Measurements from ENCODE around the gene ARMH1. TPM values are rescaled to one million over a fixed set of nuclear protein-coding genes. Genes with fewer than 3 reads are reported as not detected.
A peak's percentile ranks its signal among the peaks of the same experiment; 100 is the strongest.

ARMH1 gene
- total RNA-seq, 1 donor from 2014 or later, result 1.1 TPM

DNA sequence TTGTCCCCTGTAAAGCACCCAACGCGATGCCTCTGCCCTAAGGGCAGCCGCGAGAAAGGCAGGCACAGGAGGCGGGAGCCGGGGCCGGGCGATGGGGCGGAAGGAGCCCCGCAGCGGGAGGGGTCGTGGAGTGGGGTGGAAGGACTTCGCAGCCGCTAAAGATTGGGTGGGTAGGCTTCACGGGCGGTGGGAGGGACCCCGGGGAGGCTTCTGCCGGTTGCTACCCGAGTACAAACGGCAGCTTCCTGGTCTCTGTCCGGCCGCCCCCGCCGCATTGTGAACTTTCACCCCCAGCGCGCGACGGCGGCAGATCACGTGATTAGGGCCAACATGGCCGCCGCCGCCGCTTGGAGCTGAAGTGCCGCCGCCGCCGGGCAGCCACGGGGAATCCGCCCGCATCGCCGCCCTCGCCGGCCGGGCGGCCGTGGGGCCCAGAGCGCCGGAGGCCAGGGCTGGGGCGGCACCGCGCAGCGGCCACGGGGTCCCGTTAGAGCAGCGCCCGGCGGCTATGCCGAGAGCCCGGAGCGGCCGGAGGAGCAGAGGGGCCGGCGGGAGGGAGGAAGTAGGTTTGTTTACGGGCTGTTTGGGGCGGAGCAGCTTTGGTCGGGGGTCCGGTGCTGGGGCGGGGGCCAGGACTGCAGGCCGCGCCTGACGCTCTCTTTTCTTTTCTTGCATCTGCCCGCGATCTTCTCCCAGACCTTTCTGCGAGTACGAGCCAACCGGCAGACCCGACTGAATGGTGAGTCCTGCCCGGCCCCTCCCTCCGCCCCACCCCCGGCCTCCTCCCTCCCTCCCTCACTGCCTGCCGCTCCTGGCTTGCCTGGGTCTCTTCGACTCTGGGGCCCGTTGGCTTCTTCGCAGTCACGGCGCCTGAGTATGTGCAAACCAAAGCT is 42.6 kb upstream of the ARMH1 start:
- intact Hi-C loops (cut with micrococcal nuclease), result no loop called here
- H3K4me3 ChIP-seq, result peak overlapping the region; percentile 92
- peak; percentile 93 for DNase-seq
- H3K36me3 ChIP-seq, result peaks cover 36% of the 10 kb centered on the region
- H3K4me1 ChIP-seq, result peaks cover 58% of the 10 kb centered on the region
- no peaks in the 10 kb centered on the region for H3K27me3 ChIP-seq (ENCODE audit: low read depth)
- TF ChIP-seq, protein P1, sequence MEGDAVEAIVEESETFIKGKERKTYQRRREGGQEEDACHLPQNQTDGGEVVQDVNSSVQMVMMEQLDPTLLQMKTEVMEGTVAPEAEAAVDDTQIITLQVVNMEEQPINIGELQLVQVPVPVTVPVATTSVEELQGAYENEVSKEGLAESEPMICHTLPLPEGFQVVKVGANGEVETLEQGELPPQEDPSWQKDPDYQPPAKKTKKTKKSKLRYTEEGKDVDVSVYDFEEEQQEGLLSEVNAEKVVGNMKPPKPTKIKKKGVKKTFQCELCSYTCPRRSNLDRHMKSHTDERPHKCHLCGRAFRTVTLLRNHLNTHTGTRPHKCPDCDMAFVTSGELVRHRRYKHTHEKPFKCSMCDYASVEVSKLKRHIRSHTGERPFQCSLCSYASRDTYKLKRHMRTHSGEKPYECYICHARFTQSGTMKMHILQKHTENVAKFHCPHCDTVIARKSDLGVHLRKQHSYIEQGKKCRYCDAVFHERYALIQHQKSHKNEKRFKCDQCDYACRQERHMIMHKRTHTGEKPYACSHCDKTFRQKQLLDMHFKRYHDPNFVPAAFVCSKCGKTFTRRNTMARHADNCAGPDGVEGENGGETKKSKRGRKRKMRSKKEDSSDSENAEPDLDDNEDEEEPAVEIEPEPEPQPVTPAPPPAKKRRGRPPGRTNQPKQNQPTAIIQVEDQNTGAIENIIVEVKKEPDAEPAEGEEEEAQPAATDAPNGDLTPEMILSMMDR (IDR thresholded peaks at IDR 0.05; ENCODE audit: borderline replicate concordance), result no peak
- no peaks in the 10 kb centered on the region for H3K9me3 ChIP-seq (replicated peaks)
- peak overlapping the region; percentile 97 for H3K27ac ChIP-seq (replicated peaks)

DNA sequence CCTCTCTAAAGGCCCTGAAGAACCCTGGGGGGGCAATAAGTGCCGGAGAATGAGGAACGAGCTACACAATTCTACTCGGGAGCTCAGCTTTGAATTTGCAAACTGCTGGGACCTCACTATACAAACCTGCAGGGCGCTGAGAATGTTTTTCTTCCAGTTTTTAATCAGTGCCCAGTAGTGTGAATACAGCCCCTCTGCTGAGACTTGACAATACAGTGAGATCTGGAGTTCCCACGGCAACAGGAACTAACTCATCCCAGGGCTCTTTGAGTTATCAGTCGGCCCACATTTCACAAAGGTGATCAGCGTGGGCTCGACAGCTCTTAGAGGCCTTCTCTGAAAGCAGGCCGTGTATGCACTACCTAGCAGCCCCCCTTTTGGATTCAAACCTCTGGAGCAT is 41.9 kb upstream of the ARMH1 start:
- no peak for DNase-seq
- TF ChIP-seq, protein P1 (IDR thresholded peaks at IDR 0.05; ENCODE audit: borderline replicate concordance), result no peak
- H3K4me1 ChIP-seq, result peaks cover 64% of the 10 kb centered on the region
- no peaks in the 10 kb centered on the region for H3K27me3 ChIP-seq (ENCODE audit: low read depth)
- peak overlapping the region; percentile 92 for H3K4me3 ChIP-seq
- intact Hi-C loops (cut with micrococcal nuclease), result no loop called here
- H3K9me3 ChIP-seq (replicated peaks), result no peaks in the 10 kb centered on the region
- H3K27ac ChIP-seq (replicated peaks), result peak overlapping the region; percentile 97
- peaks cover 44% of the 10 kb centered on the region for H3K36me3 ChIP-seq

DNA sequence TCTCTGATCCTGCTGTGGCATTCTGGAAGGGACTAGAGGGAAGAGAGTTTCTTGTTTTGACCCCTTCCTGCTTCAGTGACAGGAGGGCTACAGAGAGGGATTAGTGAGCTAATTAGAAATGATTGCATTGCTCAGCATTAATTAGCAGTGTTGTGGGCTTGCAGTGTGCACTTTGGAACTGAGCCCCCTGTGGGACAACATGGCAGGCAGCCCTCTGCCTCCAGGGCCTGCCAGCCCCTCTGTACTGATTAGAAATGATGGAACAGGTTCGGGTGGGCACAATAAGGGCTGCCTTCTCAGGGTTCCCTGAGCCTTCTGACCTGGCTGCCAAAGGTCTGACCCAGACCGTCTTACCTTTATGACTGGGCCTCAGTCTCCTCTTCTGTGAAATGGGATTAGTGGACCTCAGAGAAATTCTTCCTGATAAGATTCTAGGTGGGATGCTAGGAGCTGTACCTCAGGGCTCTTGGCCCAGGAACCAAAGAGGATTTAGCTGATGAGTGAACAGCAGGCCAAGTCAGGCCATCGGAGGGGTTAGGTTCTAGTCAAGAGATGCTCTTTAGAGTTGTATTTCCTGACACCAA is 39.8 kb upstream of the ARMH1 start:
- no peaks in the 10 kb centered on the region for H3K27me3 ChIP-seq (ENCODE audit: low read depth)
- no peaks in the 10 kb centered on the region for H3K9me3 ChIP-seq (replicated peaks)
- no peak overlapping the region for H3K27ac ChIP-seq (replicated peaks)
- intact Hi-C loops (cut with micrococcal nuclease), result no loop called here
- DNase-seq, result no peak
- H3K4me1 ChIP-seq, result peaks cover 78% of the 10 kb centered on the region
- peaks cover 65% of the 10 kb centered on the region for H3K36me3 ChIP-seq
- no peak overlapping the region for H3K4me3 ChIP-seq
- TF ChIP-seq, protein P1 (IDR thresholded peaks at IDR 0.05; ENCODE audit: borderline replicate concordance), result no peak

DNA sequence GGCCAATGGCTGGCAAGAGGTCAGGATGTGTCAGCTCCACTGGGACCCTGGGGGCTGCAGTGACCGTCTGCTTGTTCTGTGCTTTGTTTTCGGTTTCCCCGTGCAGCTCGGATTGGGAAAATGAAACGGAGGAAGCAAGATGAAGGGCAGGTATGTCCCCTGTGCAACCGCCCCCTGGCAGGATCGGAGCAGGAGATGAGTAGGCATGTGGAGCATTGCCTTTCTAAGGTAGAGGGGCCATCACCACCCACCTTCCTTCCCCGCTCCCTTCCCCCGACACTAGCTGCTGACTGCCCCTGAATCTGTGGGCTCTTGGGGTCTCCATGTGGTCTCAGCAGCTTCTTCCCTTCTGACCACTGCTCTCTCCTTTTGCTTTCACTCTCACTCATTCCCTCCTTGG is 39.1 kb upstream of the ARMH1 start:
- no peak for DNase-seq
- Histone ChIP-seq H3K9me3 (replicated peaks) (no peaks in the 10 kb centered on the region), H3K36me3 (peaks cover 72% of the 10 kb centered on the region), H3K4me3 (no peak overlapping the region), H3K27me3 (ENCODE audit: low read depth) (no peaks in the 10 kb centered on the region), H3K27ac (replicated peaks) (no peak overlapping the region), H3K4me1 (peaks cover 84% of the 10 kb centered on the region)
- intact Hi-C loops (cut with micrococcal nuclease), result no loop called here
- TF ChIP-seq, protein P1 (IDR thresholded peaks at IDR 0.05; ENCODE audit: borderline replicate concordance), result no peak

DNA sequence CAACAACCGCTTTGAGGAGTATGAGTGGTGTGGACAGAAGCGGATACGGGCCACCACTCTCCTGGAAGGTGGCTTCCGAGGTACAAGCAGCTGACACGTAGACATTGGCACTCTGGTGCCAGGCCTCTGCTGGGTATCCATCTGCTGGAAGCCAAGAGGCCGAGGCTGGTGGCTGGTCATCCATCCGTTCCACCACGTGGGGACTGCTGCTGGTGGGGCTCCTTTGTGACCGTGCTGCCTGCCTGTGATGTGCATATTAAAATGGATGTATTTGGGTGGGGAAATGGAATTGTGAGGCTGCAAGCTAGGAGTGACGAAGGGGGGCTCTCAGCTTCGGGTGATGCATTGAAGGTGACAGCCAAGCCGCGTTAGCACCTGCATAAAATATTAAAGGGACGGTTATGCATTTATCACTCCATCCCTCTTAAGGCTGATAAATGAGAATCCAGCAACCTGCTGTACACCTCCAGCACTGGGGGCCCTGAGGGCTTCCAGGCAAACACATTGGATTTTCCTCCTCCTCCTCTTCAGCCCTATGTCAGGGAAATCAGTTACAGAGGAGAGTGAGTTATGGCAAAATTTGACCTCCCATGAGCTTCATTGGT is 38.3 kb upstream of the ARMH1 start:
- TF ChIP-seq, protein P1 (IDR thresholded peaks at IDR 0.05; ENCODE audit: borderline replicate concordance), result no peak
- Histone ChIP-seq H3K36me3 (peaks cover 79% of the 10 kb centered on the region), H3K4me3 (no peak overlapping the region), H3K27me3 (ENCODE audit: low read depth) (no peaks in the 10 kb centered on the region), H3K9me3 (replicated peaks) (no peaks in the 10 kb centered on the region), H3K4me1 (peaks cover 88% of the 10 kb centered on the region), H3K27ac (replicated peaks) (peak overlapping the region; percentile 44)
- intact Hi-C loops (cut with micrococcal nuclease), result no loop called here
- DNase-seq, result no peak
